GM12874 (cell line): ENCODE data around the gene WNT6.

Experiments
- CTCF ChIP-seq: IDR thresholded peaks from 2 replicates; pipeline ENCODE4 v1.5.1; 2011; ENCODE audit warnings: low read depth, mild to moderate bottlenecking, control low read depth, low read length, moderate library complexity; ENCODE audit not compliant: insufficient read depth

Gene WNT6

GRCh38 chr2:218831378-218831990 lies 28.1 kb upstream of the WNT6 start, which contains the start of gene PRKAG3:
Gene PRKAG3 (minus strand): TSS chr2:218831803.
- TF ChIP-seq CTCF, result no peak

- TF ChIP-seq CTCF, result no peak
These were observed 27.5 kb upstream of the WNT6 start for GRCh38 chr2:218832081-218832480.

- no peak for TF ChIP-seq CTCF
These were observed 27.1 kb upstream of the WNT6 start for GRCh38 chr2:218832520-218832919.

GRCh38 chr2:218833023-218833609 lies 26.5 kb upstream of the WNT6 start:
- TF ChIP-seq CTCF, result no peak

- TF ChIP-seq CTCF, result no peak
These were observed 24.9 kb upstream of the WNT6 start for GRCh38 chr2:218834685-218835084.

GRCh38 chr2:218837495-218837894 lies 22.1 kb upstream of the WNT6 start:
- TF ChIP-seq CTCF, result no peak

- TF ChIP-seq CTCF, result no peak
These were observed 20.2 kb upstream of the WNT6 start for GRCh38 chr2:218839430-218839829.
